RCC 7860 (cell line): ENCODE data around the gene RHO.
"Not testable (repeated sequence)": the region's sequence is repeated elsewhere in the genome, so short reads cannot be mapped to it uniquely, and the experiment has no call there.

Experiments used
- DNase-seq: peaks from one replicate; pipeline ENCODE4 v3.0.0-alpha.2; 2015; ENCODE audit warnings: low spot score
- FAIRE-seq: peaks from 2 replicates; lab custom pipeline; 2012; peaks lifted over from hg19 to GRCh38; lab: Jason Lieb, UNC

RHO gene

GRCh38 chr3:129498603-129499488 is 29.6 kb upstream of the RHO start:
- not testable (repeated sequence) for FAIRE-seq, DNase-seq

- not testable (repeated sequence) for FAIRE-seq, DNase-seq
Measured at GRCh38 chr3:129499604-129500333, 28.7 kb upstream of the RHO start.

DNA sequence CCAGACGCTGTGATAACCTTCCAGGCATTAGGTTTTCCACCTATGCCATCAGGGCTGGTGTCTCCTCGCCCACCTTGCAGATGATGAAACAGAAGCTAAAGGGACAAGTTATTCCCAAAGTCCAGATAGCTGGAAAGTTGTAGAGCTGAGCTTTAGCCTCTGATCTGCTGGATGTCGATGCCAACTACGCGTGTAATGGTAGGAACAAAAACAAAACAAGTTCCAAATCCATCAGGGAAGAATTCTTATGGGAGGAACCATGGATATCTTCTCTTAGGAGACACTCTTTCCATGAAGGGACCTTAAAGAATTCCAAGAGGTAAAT is 28.1 kb upstream of the RHO start:
- DNase-seq (no peak), FAIRE-seq (no peak)

DNA sequence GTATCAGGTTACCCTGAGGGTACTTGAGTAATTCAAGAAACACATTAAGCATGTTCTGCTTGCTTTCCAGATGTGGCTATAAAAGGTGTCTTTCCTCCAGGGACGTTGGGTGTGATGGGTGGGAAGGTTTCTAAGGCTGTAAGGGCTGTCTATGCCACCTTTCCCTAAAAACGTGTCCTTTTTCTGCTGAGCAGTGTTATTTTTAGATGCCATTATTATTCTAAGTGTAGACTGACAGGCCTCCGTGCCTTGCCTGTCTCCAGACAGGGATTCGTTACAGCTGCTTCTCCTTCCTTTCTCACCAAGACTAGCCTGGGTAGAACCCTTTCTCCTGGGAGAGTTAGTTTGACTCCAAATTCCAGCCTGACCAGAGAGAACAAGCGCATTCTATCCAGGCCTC is 26.8 kb upstream of the RHO start:
- no peak for FAIRE-seq
- DNase-seq: no peak

- DNase-seq: no peak
Measured at GRCh38 chr3:129502641-129503408, 25.6 kb upstream of the RHO start.

DNA sequence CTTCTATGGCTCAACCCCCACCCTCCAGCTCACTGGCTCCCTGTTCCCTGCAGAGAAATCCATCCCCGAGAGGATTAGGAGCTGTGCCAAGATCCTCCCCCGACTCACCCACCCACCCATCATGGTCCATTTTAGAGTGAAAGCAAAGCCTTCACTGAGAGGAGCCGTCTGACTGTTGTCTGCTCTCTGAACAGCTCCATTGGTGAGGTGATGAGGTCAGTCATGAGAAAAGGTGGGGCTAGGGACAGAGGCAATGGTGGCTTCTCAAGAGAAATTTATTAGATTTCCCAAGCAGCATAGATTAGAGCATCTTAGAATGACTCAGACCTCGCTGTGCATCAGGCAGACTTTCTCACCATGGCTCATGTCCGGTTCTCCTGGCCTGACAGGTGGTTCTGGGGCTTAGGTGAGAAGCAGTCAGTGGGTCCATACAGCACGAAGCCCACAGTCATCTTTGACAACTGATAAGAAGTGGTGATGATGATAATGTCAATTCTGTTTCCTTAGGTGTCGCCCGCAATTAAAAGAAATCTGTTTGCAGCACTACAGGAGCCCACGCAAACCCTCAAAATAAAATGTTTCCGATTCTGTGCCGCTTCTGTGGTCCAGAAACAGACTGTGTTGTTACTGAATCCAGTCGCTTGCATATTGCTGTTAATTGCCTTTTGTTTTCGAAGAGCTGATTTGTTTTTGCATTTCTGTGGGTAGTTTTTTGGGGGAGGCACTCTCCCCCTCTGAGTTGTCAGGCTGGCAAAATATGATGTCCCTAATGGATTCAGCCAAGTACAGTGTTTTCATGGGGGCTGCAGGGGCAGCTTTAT is 24.8 kb upstream of the RHO start:
- FAIRE-seq (no peak), DNase-seq (no peak)

More at GRCh38 chr3:129502641-129503408, 25.6 kb upstream of the RHO start:
- no peak for FAIRE-seq

DNA sequence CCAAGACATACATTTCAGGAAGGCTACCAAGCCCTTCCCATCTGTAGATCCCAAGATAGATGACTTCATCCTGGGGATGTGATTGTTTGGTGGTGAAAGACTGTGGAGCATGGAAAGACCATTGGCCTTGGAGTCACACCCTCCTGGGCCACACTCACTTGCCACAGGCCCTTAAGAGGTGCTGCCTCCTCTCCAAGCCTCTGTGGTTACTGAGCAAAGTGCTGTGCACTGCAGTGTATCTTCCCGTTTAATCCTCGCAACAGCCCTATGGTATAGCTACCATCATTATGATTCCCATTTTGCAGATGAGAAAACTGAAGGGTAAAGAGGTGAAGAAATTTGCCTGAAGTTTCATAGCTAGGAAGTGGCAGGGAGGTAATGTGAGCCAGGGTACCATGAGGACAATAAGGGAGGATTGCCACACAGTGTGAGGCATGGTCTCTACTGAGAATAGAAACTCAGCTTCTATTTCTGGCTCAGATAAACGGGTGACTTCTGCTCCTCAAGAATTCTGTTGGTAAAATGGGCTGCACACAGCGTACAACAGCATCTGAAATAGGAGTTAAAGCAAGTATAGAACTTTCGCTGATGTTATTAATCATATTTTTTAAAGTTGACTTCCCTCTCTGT is 23.9 kb upstream of the RHO start:
- FAIRE-seq: no peak
- no peak for DNase-seq

DNA sequence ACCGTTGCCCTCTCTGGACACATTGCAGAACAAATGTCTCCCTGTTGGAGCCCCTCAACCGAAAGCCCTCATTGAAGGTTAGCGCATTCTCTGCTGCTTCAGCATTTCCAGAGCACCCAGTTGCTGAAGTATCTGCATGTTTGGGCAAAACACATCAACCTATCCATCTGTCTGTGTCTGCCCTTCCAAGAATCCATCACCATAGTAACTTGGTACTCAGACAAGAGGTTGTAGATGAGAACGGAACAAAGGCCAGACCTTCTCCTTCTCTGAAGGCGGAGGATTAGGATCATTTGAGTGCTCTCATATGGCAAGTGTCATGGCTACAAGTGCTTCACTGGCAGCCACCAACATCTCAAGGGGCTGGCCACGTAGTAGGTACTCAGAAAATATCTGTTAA is 23.1 kb upstream of the RHO start:
- DNase-seq: no peak
- FAIRE-seq: no peak

DNA sequence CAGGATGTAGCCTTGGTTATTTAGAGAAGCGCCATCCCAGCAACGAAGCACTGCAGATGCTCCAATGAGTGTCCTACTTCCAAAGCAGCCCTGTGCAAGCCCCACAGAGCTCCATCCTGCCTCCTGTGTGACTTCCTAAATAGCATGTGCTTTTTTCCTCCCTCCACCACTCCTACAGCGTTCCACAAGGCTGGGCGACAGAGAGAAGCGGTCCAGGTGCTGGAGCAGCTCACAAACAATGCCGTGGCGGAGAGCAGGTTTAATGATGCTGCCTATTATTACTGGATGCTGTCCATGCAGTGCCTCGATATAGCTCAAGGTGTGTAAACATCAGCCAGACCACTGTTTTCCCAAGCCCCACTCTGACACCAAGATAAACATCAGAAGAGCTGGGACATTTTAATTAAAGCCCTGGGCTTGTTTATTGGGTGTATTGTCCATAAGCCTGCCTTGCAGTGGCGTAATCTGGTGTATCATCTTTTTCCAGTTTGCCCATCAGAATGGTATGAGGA is 22.2 kb upstream of the RHO start:
- FAIRE-seq: no peak
- no peak for DNase-seq

- DNase-seq: no peak
- FAIRE-seq: no peak
Measured at GRCh38 chr3:129507181-129507831, 21.1 kb upstream of the RHO start.

DNA sequence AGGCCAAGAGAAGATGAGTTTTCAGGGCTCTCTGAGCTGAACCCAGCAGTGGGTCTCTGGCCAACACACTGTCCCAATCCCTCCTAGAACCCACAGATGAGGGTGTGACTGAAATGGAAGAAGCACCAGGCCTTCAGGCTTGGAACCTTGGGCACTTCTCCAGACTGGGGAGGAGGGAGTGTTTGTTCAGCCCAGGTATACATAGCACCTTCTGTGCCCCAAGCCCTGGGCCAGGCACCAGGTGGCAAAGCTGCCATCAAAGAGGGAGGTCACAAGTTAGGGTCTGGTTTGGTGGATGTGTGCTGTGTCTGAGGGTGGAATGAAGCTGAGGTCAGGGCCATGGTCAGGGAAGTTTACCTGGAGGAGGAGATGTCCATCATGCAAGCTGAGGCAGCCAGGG is 15.8 kb upstream of the RHO start:
- DNase-seq (no peak), FAIRE-seq (no peak)

DNA sequence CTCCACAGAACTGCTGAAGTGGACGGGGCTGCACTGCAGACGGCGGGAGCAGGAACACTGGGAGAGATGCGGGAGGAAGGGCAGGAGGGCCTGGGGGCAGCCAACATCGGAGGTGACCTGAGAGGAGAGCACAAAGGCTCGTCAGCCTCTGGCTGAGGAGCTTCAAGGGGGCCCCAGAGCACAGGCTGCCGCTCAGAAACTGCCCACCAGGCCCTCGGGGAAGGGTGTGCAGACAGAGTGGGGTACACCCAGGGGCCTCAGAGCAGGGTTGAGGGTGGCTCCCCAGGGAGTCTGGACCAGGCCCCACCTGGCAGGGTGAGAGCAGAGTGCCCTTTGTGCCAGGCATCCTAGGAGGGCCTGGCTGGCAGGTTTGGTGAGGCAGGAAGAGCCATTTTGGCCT is 14.7 kb upstream of the RHO start:
- FAIRE-seq (no peak), DNase-seq (no peak)

- DNase-seq: no peak
- no peak for FAIRE-seq
Measured at GRCh38 chr3:129514110-129514509, 14.3 kb upstream of the RHO start.

GRCh38 chr3:129514563-129514962 is 13.9 kb upstream of the RHO start:
- FAIRE-seq: no peak
- DNase-seq: no peak

- not testable (repeated sequence) for FAIRE-seq, DNase-seq
Measured at GRCh38 chr3:129515108-129515820, 13.2 kb upstream of the RHO start.

GRCh38 chr3:129515821-129516432 is 12.5 kb upstream of the RHO start:
- not testable (repeated sequence) for FAIRE-seq, DNase-seq

- FAIRE-seq (no peak), DNase-seq (no peak)
Measured at GRCh38 chr3:129517516-129517915, 10.9 kb upstream of the RHO start.

DNA sequence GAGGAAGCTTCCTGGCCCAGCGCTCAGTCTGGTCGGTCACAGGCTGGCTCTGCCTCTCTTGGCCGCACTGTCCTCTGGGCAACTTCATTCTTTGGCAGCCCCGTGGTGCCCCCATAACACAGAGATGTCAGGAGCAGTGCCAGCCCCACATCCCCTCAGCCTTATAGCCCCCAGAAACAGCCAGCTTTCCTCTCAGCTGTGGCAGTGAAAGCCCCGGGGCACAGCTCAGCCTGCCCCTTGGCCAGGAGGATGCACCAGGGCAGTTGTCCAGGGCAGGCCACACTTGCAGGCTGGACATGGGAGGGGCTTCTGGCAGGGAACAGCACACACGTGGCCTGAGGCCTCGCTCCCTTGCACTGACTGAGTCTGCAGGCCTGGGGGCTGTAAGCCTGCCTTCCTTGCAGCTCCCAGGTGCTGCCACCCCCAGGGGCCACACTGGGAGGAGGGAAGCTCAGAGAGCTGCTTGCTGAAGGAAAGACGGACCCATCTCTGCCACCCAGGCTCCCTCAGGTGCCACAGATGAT is 10.3 kb upstream of the RHO start:
- DNase-seq (no peak), FAIRE-seq (no peak)
